Endothelial cell of coronary artery (primary cell): ENCODE results near the gene TCEAL9. TPM values are rescaled to one million over a fixed set of nuclear protein-coding genes. Genes with fewer than 3 reads are reported as not detected.

Experiments
- total RNA-seq: library from RNA; depleted of rRNA; stranded (reverse); fragments of >200 nt; gene quantifications from 2 replicates; pipeline ENCODE4 v1.2.3, GENCODE V29; 2014

Gene TCEAL9, protein sequence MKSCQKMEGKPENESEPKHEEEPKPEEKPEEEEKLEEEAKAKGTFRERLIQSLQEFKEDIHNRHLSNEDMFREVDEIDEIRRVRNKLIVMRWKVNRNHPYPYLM
- total RNA-seq: 101 and 107 TPM in 2 replicates

GRCh38 chrX:103356130-103356798, at the start of gene TCEAL9:
TSS of gene TCEAL9 (plus strand) at chrX:103356506. CDS start at chrX:103357685, 1,179 bp downstream.

GRCh38 chrX:103310555-103311398, 45.5 kb upstream of the TCEAL9 start, which contains the start of gene BEX2:
TSS of gene BEX2 (minus strand) at chrX:103310990. CDS start at chrX:103309976, 1,014 bp downstream.

DNA sequence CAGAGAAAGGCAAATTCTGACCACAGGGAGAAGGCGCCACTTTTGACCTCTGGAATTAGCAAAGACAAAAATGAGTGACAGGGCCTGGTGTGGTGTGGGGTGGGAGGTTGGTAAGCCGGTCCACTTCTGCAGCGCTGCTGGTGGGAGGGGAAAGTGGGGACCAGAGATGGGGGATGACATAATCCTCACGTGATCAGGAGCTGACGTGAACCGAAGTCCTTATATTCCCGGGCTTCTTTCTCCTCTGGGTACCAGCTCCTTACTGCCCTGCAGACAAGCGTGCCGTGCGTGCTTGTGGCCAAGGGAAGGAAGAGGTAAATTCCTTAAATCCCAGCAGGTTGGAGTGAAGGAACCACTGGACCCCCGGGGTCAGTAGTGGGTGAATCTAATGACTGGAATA, 26.3 kb upstream of the TCEAL9 start, which contains the start of gene TCEAL7:
TSS of gene TCEAL7 (plus strand) at position 249 of the 400 bp plus-strand sequence. CDS start 1,165 bp downstream, outside the sequence.

DNA sequence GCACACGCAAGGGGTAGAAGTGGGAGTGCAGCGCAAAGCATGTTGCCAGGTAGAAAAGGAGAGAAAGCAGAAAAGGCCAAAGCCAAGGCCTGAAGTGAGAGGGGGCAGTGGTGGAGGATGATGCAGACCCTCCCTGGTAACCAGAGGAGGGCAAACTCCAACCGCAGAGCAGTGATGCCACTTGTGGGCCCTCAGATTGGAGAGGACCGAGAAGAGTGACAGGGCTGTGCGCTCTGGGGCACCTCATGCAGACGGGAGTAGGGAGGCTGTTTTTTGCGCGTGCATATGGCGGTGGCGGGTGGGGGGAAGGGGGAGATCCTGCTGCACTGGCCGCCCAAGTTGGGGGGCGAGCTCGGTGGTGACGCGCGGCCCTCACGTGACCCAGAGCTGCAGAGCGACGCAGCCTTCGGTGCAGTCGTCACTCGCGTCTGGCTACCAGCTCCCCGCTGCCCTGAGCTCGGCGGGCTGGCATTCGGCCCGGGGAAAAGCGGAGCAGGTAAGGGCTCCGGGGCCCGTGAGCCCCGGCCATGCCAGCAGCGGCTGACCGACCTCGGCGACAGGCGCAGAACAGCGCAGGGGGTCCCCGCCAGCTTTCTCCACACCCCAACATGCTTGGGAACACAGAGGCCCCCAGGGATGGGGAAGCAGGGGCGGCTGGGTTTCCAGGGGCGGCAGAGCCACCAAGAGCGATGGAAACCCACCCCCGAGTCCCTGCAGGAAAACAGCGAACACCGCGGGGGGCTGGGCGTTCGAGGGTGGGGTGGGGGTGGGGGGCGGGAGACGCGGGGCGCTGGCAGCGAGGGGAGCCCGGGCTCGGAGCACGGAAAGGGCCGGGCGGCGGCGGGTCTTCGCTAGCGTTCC, 20.0 kb downstream of the TCEAL9 start, which contains the start of gene BEX3:
TSS of gene BEX3 (plus strand) at position 421 of the 861 bp plus-strand sequence. CDS start 984 bp downstream, outside the sequence.

Other genes with a start within 250 kb of the TCEAL9 start
- 13.4 and 16.5 TPM in 2 replicates for gene BEX4, start 141.4 kb upstream of the TCEAL9 start, total RNA-seq
- gene TCEAL8, start 101.4 kb upstream of the TCEAL9 start, total RNA-seq: 72.7 and 79.3 TPM in 2 replicates
- gene TCEAL5, start 79.8 kb upstream of the TCEAL9 start, total RNA-seq: not detected in 2 replicates
- 0.27 and 0.38 TPM in 2 replicates for gene BEX2, start 45.5 kb upstream of the TCEAL9 start, total RNA-seq
- gene TCEAL7, start 26.3 kb upstream of the TCEAL9 start, total RNA-seq: 0.72 and 12.8 TPM in 2 replicates
- 301 and 319 TPM in 2 replicates for gene BEX3, start 20.0 kb downstream of the TCEAL9 start, total RNA-seq
- 0.09 TPM in 1 of 2 replicates, not detected in the other for gene RAB40A, start 163.0 kb downstream of the TCEAL9 start, total RNA-seq
- gene TCEAL4, start 229.0 kb downstream of the TCEAL9 start, total RNA-seq: 41.6 and 56.7 TPM in 2 replicates